ENCODE results near the gene GARIN3.

GARIN3 gene

DNA sequence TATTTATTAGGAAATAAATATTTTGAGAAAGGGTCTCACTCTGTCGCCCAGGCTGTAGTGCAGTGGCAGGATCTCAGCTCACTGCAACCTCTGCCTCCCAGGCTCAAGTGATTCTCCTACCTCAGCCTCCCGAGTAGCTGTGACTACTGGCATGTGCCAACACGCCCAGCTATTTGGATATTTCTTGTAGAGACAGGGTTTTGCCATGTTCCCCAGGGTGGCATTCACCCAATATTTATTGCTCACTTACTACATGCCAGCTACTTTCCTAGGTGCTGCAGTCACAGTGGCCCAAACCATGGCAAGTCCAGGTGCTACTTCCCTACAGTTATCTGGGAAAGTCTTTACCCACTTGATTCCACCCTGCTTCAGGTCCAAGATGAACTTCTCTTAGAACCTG lies 15.1 kb downstream of the GARIN3 start:
- in situ Hi-C loops (cut with HindIII; ENCODE audit: low sequenced_read_pairs): no loop called here

GRCh38 chr5:157148734-157149615 lies 17.1 kb downstream of the GARIN3 start:
- in situ Hi-C loops (cut with HindIII; ENCODE audit: low sequenced_read_pairs): no loop called here

GRCh38 chr5:157143127-157143971 lies 22.7 kb downstream of the GARIN3 start:
- in situ Hi-C loops (cut with HindIII; ENCODE audit: low sequenced_read_pairs): no loop called here

DNA sequence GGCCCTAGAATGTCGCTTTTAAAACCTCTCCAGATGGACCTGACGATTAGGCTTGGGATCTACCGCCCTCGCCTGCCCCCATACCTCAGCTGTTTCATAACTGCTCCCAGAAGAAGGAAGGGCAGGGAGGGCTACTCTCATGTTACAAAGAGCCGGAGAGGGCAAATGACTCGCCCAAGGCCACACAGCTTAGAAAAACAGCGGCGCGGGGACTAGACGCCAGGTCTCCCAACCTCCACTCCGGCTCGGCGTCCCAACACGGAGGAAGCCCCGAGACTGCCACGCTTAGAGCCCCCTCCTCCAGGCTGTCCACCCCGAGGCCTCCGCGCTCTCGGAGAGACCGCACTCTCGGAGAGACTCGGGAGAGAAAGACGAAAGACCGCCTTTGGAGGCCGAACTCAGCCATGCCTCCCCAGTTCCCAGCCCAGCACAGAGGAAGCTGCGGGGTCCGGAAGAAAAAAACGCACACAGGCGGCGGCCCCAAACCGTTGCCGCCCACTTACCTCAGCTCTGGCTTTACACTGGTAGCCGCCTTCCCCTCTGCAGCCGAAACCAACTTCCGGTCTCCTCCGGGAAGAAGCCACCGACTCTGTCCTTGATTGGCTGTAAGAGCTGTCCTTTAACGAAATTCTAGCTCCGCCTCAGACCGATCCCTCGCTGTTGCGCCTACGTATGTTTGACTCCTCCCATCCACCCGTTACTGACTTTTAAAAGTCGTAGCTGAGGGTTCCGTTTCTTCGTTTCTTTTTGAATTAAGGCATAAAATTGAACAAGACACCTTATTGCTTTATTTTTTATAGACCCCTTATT lies 23.5 kb downstream of the GARIN3 start, which contains the start of gene MED7:
Gene MED7, minus strand, starts transcription at position 549 of the 810 bp plus-strand sequence. CDS start 3,434 bp downstream, outside the sequence.
- in situ Hi-C loops (cut with HindIII; ENCODE audit: low sequenced_read_pairs): no loop called here

DNA sequence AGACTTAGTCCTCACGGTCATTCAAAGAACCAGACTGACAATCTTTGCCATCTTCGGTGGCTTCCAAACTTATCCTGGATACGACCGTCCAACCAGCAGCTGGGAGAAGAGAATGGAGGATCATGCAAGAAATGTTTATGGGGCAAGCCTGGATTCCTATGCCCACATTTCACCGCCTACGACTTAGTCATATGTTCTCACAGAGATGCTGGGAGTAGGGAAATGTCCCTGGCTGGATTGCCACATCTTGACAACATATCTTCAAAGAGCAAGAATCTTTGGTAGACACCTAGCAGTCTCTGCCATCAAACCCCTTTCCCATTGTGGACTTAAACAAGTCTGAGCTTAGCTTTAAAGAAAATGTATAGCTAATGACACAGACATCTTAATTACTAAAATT lies 28.4 kb downstream of the GARIN3 start:
- in situ Hi-C loops (cut with HindIII; ENCODE audit: low sequenced_read_pairs): loop anchor here (10.0 kb wide), 1 partner anchor 127 kb away; the partner anchor contains the start of gene CYFIP2

- in situ Hi-C loops (cut with HindIII; ENCODE audit: low sequenced_read_pairs): loop anchor here (10.0 kb wide), 1 partner anchor 133 kb away; the partner anchor contains the start of gene CYFIP2
Measured at GRCh38 chr5:157132281-157132612, 33.8 kb downstream of the GARIN3 start.

DNA sequence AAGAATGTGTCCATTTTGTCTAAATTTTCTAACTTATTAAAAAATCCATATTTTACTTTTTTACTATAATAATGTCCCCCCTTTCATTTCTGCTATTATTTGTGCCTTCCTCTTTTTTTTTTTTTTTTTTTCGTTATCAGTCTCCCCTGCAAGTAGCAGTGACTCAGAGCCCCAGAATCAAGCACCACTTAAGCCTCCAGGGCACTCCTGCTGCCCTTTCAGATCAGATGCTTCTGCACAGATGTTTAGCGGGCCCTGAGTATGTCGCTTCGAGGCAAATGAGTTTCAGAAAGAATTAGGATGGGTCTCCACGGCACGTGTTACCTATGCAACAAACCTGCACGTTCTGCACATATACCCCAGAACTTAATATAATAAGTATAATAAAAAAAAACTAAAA lies 35.1 kb downstream of the GARIN3 start:
- in situ Hi-C loops (cut with HindIII; ENCODE audit: low sequenced_read_pairs): loop anchor here (10.0 kb wide), 1 partner anchor 134 kb away; the partner anchor contains the start of gene CYFIP2

DNA sequence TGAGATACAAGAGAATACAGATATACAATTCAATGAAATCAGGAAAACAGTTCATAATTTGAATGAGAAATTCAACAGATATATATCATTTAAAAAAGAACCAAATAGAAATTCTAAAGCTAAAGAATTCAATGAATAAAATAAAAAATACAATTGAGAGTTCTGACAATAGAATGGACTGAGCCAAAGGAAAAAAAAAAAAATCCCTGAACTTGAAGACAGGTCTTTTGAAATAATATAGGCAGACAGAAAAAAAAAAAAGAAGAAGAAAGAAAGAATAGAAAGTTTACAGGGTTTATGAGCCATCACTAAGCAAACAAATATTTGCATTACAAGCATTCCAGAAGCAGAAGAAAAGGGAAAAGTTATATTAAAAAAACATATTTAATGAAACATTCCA lies 44.4 kb downstream of the GARIN3 start:
- in situ Hi-C loops (cut with HindIII; ENCODE audit: low sequenced_read_pairs): loop anchor here (25.0 kb wide), 1 partner anchor 91 kb away; no protein-coding TSS in a partner anchor

GRCh38 chr5:157120102-157120501 lies 46.0 kb downstream of the GARIN3 start:
- in situ Hi-C loops (cut with HindIII; ENCODE audit: low sequenced_read_pairs): loop anchor here (25.0 kb wide), 1 partner anchor 92 kb away; no protein-coding TSS in a partner anchor

- in situ Hi-C loops (cut with HindIII; ENCODE audit: low sequenced_read_pairs): loop anchor here (25.0 kb wide), 1 partner anchor 96 kb away; no protein-coding TSS in a partner anchor
Measured at GRCh38 chr5:157116483-157116954, 49.5 kb downstream of the GARIN3 start.

DNA sequence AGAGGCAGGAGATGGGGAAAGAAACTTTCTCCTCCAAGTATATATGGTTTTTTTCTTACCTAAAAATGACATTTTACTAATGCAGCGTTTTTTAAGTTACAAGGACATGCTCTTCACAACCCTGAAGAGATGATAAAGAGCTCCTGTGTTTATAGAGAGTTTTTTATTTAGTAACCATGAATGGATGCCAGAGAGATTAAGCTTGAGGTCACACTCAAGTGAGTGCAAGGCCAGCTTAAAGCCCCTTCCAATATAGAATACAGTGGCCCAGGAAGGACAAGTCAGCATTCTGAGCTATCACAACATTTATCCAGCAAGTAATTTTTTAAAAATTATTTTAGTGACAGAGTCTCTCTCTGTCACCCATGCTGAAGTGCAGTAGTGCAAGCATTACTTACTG lies 50.6 kb downstream of the GARIN3 start:
- in situ Hi-C loops (cut with HindIII; ENCODE audit: low sequenced_read_pairs): loop anchor here (25.0 kb wide), 1 partner anchor 97 kb away; no protein-coding TSS in a partner anchor

DNA sequence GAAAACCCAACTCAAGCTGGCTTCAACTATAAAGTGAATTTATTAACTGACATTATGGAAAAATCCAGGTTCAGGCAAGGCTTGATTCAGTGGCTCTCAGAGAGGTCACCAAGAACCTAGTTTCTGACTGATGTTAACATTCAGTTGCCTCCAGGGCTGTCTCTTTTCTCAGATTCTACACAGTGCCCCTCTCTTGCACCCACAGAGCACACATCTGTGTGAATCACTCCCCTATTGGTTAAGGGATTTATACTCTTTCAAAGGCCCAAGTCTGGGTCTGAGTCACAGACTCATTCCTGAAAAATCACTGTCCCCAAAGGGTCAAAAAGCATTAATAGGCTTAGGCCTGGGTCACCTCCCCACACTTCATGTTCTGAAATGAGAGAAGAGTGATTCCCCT lies 51.1 kb downstream of the GARIN3 start:
- in situ Hi-C loops (cut with HindIII; ENCODE audit: low sequenced_read_pairs): loop anchor here (25.0 kb wide), 1 partner anchor 97 kb away; no protein-coding TSS in a partner anchor

GRCh38 chr5:157113002-157113401 lies 53.1 kb downstream of the GARIN3 start:
- in situ Hi-C loops (cut with HindIII; ENCODE audit: low sequenced_read_pairs): loop anchor here (25.0 kb wide), 1 partner anchor 99 kb away; no protein-coding TSS in a partner anchor
